HG03442 (cell line): ENCODE measurements around the gene RACK1.

Source experiments
- ATAC-seq: cut with Tn5 transposase; IDR thresholded peaks from one replicate; pipeline ENCODE4 v1.9.1; 2021; ENCODE audit warnings: mild to moderate bottlenecking, moderate library complexity; ENCODE audit not compliant: unreplicated experiment

Gene RACK1

GRCh38 chr5:181259974-181260719, 16.4 kb upstream of the RACK1 start:
- ATAC-seq, result no peak

GRCh38 chr5:181259283-181259682, 15.6 kb upstream of the RACK1 start:
- no peak for ATAC-seq

GRCh38 chr5:181258576-181258975, 14.9 kb upstream of the RACK1 start:
- no peak for ATAC-seq

- ATAC-seq, result no peak
Observed at GRCh38 chr5:181255836-181256578, 12.3 kb upstream of the RACK1 start.

- no peak for ATAC-seq
Observed at GRCh38 chr5:181255276-181255675, 11.6 kb upstream of the RACK1 start.

GRCh38 chr5:181248277-181248676, 4.6 kb upstream of the RACK1 start:
- ATAC-seq, result no peak

GRCh38 chr5:181246276-181247049, 2.8 kb upstream of the RACK1 start:
- ATAC-seq, result peak; percentile 43

- peak; percentile 1 for ATAC-seq
Observed at GRCh38 chr5:181245427-181246275, 1.9 kb upstream of the RACK1 start.

GRCh38 chr5:181243018-181243563, 615 bp downstream of the RACK1 start:
- no peak for ATAC-seq

GRCh38 chr5:181242031-181242451, 1.7 kb downstream of the RACK1 start:
- ATAC-seq, result no peak

GRCh38 chr5:181241393-181241975, 2.2 kb downstream of the RACK1 start:
- ATAC-seq, result no peak

- no peak for ATAC-seq
Observed at GRCh38 chr5:181239062-181239663, 4.5 kb downstream of the RACK1 start.

GRCh38 chr5:181237729-181238385, 5.8 kb downstream of the RACK1 start:
- ATAC-seq, result no peak

- ATAC-seq, result no peak
Observed at GRCh38 chr5:181236954-181237641, 6.6 kb downstream of the RACK1 start.

- no peak for ATAC-seq
Observed at GRCh38 chr5:181236471-181236870, 7.2 kb downstream of the RACK1 start.

- no peak for ATAC-seq
Observed at GRCh38 chr5:181235689-181236366, 7.9 kb downstream of the RACK1 start.

GRCh38 chr5:181235323-181235688, 8.4 kb downstream of the RACK1 start:
- no peak for ATAC-seq
